Measurements from ENCODE around the gene LRRC2. TPM values are rescaled to one million over a fixed set of nuclear protein-coding genes. Genes with fewer than 3 reads are reported as not detected.

LRRC2 gene
- total RNA-seq, 4 donors from 2014 or later: 0.32 to 0.83 (median 0.55) TPM

GRCh38 chr3:46472736-46473135 lies 93.4 kb downstream of the LRRC2 start:
- Histone ChIP-seq H3K4me3 (no peak overlapping the region), H3K4me1 (peaks cover 0 to 23% (median 0%) of the 10 kb centered on the region in 4 donors), H3K36me3 (no peaks in the 10 kb centered on the region), H3K27ac (replicated peaks in 1 of 4) (no peak overlapping the region), H3K27me3 (peaks cover 0 to 6% (median 0%) of the 10 kb centered on the region in 4 donors), H3K9me3 (peaks cover 0 to 6% (median 3%) of the 10 kb centered on the region in 4 donors)
- intact Hi-C loops (cut with DNase I): no loop called here
- TF ChIP-seq EP300 (IDR thresholded peaks at IDR 0.05) (no peak), POLR2A (IDR thresholded peaks at IDR 0.05; ENCODE audit: low read depth) (no peak), CTCF (IDR thresholded peaks at IDR 0.05) (no peak), POLR2AphosphoS5 (IDR thresholded peaks at IDR 0.05) (no peak)
- WGBS: 83% methylated on average over 2 of the region's 2 CpGs
- no peak for DNase-seq (ENCODE audit: extremely low spot score)

GRCh38 chr3:46471371-46471914 lies 94.7 kb downstream of the LRRC2 start:
- Histone ChIP-seq H3K4me1 (peaks cover 0 to 23% (median 3%) of the 10 kb centered on the region in 4 donors), H3K27ac (replicated peaks in 1 of 4) (no peak overlapping the region), H3K36me3 (no peaks in the 10 kb centered on the region), H3K4me3 (no peak overlapping the region), H3K9me3 (peaks cover 0 to 6% (median 3%) of the 10 kb centered on the region in 4 donors), H3K27me3 (no peaks in the 10 kb centered on the region)
- DNase-seq (ENCODE audit: extremely low spot score): no peak
- TF ChIP-seq POLR2AphosphoS5 (IDR thresholded peaks at IDR 0.05): no peak
- no peak for TF ChIP-seq POLR2A (IDR thresholded peaks at IDR 0.05; ENCODE audit: low read depth)
- no peak for TF ChIP-seq CTCF (IDR thresholded peaks at IDR 0.05)
- no peak for TF ChIP-seq EP300 (IDR thresholded peaks at IDR 0.05)
- WGBS: 91% methylated on average over 5 of the region's 5 CpGs
- intact Hi-C loops (cut with DNase I): no loop called here

GRCh38 chr3:46470831-46471230 lies 95.3 kb downstream of the LRRC2 start:
- Histone ChIP-seq H3K4me3 (no peak overlapping the region), H3K36me3 (no peaks in the 10 kb centered on the region), H3K27me3 (no peaks in the 10 kb centered on the region), H3K9me3 (peaks cover 0 to 6% (median 3%) of the 10 kb centered on the region in 4 donors), H3K27ac (replicated peaks in 1 of 4) (no peak overlapping the region), H3K4me1 (peaks cover 0 to 23% (median 8%) of the 10 kb centered on the region in 4 donors)
- intact Hi-C loops (cut with DNase I): no loop called here
- no peak for TF ChIP-seq EP300 (IDR thresholded peaks at IDR 0.05)
- no peak for TF ChIP-seq POLR2AphosphoS5 (IDR thresholded peaks at IDR 0.05)
- TF ChIP-seq POLR2A (IDR thresholded peaks at IDR 0.05; ENCODE audit: low read depth): no peak
- no peak for TF ChIP-seq CTCF (IDR thresholded peaks at IDR 0.05)
- no peak for DNase-seq (ENCODE audit: extremely low spot score)
- WGBS: 93% methylated on average over 4 of the region's 4 CpGs

- Histone ChIP-seq H3K36me3 (no peaks in the 10 kb centered on the region), H3K4me3 (no peak overlapping the region), H3K9me3 (peaks cover 0 to 1% (median under 1%) of the 10 kb centered on the region in 4 donors), H3K27ac (replicated peaks in 1 of 4) (no peak overlapping the region), H3K27me3 (peaks cover 0 to 6% (median 3%) of the 10 kb centered on the region in 4 donors), H3K4me1 (peaks cover 1 to 27% (median 10%) of the 10 kb centered on the region in 4 donors)
- TF ChIP-seq EP300 (IDR thresholded peaks at IDR 0.05) (no peak), POLR2A (IDR thresholded peaks at IDR 0.05; ENCODE audit: low read depth) (no peak), POLR2AphosphoS5 (IDR thresholded peaks at IDR 0.05) (no peak), CTCF (IDR thresholded peaks at IDR 0.05) (no peak)
- intact Hi-C loops (cut with DNase I): no loop called here
- 74% methylated on average over 3 of the region's 3 CpGs for WGBS
- DNase-seq (ENCODE audit: extremely low spot score): no peak
Measured at GRCh38 chr3:46469680-46470357, 96.3 kb downstream of the LRRC2 start.

Measured in esophagus muscularis mucosa (tissue), 4 donors.